ENCODE data around the gene SEC14L2. TPM values are rescaled to one million over a fixed set of nuclear protein-coding genes. Genes with fewer than 3 reads are reported as not detected.

The SEC14L2 gene
- total and polyA plus RNA-seq, 2 experiments from 2014 or later = 2.5 to 4.2 TPM

- TF ChIP-seq ZNF462 (CRISPR knock-in tag; IDR thresholded peaks at IDR 0.05) (no peak), NANOG (IDR thresholded peaks at IDR 0.05; ENCODE audit: borderline replicate concordance) (no peak), ZNF331 (CRISPR knock-in tag; IDR thresholded peaks at IDR 0.05; ENCODE audit: low read depth) (no peak), ETS1 (IDR thresholded peaks at IDR 0.05) (no peak), ZNF114 (CRISPR knock-in tag; IDR thresholded peaks at IDR 0.05) (no peak), POLR2AphosphoS5 (IDR thresholded peaks at IDR 0.05; ENCODE audit: low read depth) (no peak), STAT1 (IDR thresholded peaks at IDR 0.05; ENCODE audit: unreplicated experiment) (no peak), CREB1 (CRISPR knock-in tag; IDR thresholded peaks at IDR 0.05; ENCODE audit: low read depth) (no peak), JUNB (IDR thresholded peaks at IDR 0.05; ENCODE audit: unreplicated experiment) (no peak), REST (IDR thresholded peaks at IDR 0.05; ENCODE audit: unreplicated experiment) (no peak)
Observed at GRCh38 chr22:30348404-30348803, 48.4 kb upstream of the SEC14L2 start (continued).
